Suprapubic skin (tissue), 3 donors: ENCODE data around the gene B4GAT1.

ENCODE experiments used
- EP300 ChIP-seq: sonication (generic); formaldehyde crosslinking; IDR thresholded peaks from one replicate; pipeline ENCODE4 v1.6.1; 2017; ENCODE audit warnings: antibody characterized with exemption
- TF ChIP-seq, protein P1 (sequence below), 2 donors: fragments of 200-600 bp in 1 of 2; fragments of 450-650 bp in 1 of 2; sonication (generic) in 1 of 2; IDR thresholded peaks; one replicate each; pipeline ENCODE4 v1.5.1; 2016 to 2019; ENCODE audit warnings: antibody characterized with exemption in 2 of 2, mild to moderate bottlenecking in 1 of 2, moderate library complexity in 1 of 2

DNA sequence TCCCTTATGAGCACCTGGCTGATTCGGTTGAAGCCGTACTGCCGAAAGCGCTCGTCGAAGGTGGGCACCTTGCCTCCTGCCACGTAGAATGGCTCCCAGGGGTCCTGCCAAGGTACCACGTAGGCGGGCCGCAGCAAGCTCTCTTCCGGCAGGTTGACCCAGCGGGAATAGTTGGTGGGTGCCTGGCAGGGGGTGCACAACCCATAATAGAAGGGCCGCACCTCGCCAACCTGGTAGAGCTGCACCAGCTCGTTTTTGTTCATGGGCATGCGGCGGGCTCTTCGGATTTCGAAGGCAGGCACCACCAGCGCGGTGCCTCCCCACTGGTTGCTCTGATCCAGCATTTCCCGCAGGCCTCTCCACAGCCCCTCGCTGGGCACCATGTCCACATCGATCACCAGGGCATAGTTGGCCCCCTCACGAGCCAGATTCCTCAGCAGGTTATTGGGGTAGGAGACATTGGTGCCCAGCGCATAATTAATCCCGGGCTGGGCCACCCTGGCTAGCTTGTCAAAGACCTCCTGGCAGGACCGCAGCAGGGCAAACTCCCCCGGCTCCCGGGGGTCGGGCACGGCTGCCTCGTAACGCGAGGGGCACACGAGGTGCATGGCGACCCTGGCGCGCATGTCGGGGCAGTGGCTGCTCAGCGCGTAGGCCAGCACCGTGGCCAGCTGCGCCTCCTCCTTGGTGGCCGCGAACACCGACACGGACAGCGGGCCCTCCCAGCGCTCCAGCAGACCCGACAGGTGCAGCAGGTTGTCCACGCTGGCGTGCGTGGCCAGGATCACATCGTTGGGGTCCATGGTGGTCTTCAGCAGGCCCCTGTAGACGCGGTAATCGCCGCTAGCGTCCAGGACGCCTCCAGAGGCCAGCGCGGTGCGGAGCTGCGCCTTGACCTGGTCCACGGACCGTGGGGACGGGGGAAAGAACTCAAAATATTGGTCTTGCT lies 679 bp downstream of the B4GAT1 start:
- TF ChIP-seq, protein P1, sequence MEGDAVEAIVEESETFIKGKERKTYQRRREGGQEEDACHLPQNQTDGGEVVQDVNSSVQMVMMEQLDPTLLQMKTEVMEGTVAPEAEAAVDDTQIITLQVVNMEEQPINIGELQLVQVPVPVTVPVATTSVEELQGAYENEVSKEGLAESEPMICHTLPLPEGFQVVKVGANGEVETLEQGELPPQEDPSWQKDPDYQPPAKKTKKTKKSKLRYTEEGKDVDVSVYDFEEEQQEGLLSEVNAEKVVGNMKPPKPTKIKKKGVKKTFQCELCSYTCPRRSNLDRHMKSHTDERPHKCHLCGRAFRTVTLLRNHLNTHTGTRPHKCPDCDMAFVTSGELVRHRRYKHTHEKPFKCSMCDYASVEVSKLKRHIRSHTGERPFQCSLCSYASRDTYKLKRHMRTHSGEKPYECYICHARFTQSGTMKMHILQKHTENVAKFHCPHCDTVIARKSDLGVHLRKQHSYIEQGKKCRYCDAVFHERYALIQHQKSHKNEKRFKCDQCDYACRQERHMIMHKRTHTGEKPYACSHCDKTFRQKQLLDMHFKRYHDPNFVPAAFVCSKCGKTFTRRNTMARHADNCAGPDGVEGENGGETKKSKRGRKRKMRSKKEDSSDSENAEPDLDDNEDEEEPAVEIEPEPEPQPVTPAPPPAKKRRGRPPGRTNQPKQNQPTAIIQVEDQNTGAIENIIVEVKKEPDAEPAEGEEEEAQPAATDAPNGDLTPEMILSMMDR (IDR thresholded peaks at IDR 0.05), result no peak
- TF ChIP-seq EP300, result no peak
